Kidney epithelial cell (primary cell): ENCODE measurements around the gene NPB. TPM values are rescaled to one million over a fixed set of nuclear protein-coding genes. Genes with fewer than 3 reads are reported as not detected.
A peak's percentile ranks its signal among the peaks of the same experiment; 100 is the strongest.

Experiments
- DNase-seq: peaks from one replicate; pipeline ENCODE4 v3.0.0-alpha.2; 2010; ENCODE audit warnings: low read depth
- H3K27me3 ChIP-seq: 2 replicates; pipeline ENCODE4 v1.6.0; 2011; ENCODE audit warnings: low read length; ENCODE audit not compliant: control insufficient read depth, insufficient read depth
- H3K36me3 ChIP-seq: 2 replicates; pipeline ENCODE4 v1.5.1; 2011; ENCODE audit warnings: low read length; ENCODE audit not compliant: control insufficient read depth, insufficient read depth
- H3K4me3 ChIP-seq: 2 replicates; pipeline ENCODE4 v1.5.1; 2011; ENCODE audit warnings: low read depth, mild to moderate bottlenecking, control low read depth, low read length
- CTCF ChIP-seq: IDR thresholded peaks from 2 replicates; pipeline ENCODE4 v1.5.1; 2011; ENCODE audit warnings: mild to moderate bottlenecking, moderate library complexity, low read length, control low read depth, inconsistent platforms; ENCODE audit not compliant: insufficient read depth, poor library complexity, severe bottlenecking
- total RNA-seq: library from RNA; depleted of rRNA; stranded (reverse); fragments of >200 nt; gene quantifications from 2 replicates; pipeline ENCODE4 v1.2.3, GENCODE V29; 2015

The NPB gene
- total RNA-seq, 1 donor from 2014 or later = 1.9 TPM

- DNase-seq = no peak
- Histone ChIP-seq H3K27me3 (no peaks in the 10 kb centered on the region), H3K36me3 (peaks cover 1% of the 10 kb centered on the region), H3K4me3 (no peak overlapping the region)
- no peak for TF ChIP-seq CTCF
These were observed 20.7 kb downstream of the NPB start for GRCh38 chr17:81922566-81923301.

GRCh38 chr17:81923302-81924260 is 21.5 kb downstream of the NPB start:
- Histone ChIP-seq H3K27me3 (peaks cover 5% of the 10 kb centered on the region), H3K36me3 (peaks cover 1% of the 10 kb centered on the region), H3K4me3 (peak overlapping the region; percentile 15)
- no peak for TF ChIP-seq CTCF
- DNase-seq = peak; percentile 23

- no peak for TF ChIP-seq CTCF
- Histone ChIP-seq H3K4me3 (no peak overlapping the region), H3K36me3 (peaks cover 1% of the 10 kb centered on the region), H3K27me3 (peaks cover 9% of the 10 kb centered on the region)
- DNase-seq = no peak
These were observed 22.8 kb downstream of the NPB start for GRCh38 chr17:81924557-81925532.

- no peak for TF ChIP-seq CTCF
- DNase-seq = no peak
- Histone ChIP-seq H3K4me3 (peak overlapping the region; percentile 81), H3K27me3 (peaks cover 9% of the 10 kb centered on the region), H3K36me3 (peaks cover 1% of the 10 kb centered on the region)
These were observed 23.9 kb downstream of the NPB start for GRCh38 chr17:81925860-81926450.
